ENCODE measurements around the gene SCRN1.
A peak's percentile ranks its signal among the peaks of the same experiment; 100 is the strongest.

The SCRN1 gene

GRCh38 chr7:30003098-30003497 is 13.5 kb upstream of the SCRN1 start:
- no peak for DNase-seq

GRCh38 chr7:30001998-30002397 is 12.4 kb upstream of the SCRN1 start:
- DNase-seq: no peak

DNA sequence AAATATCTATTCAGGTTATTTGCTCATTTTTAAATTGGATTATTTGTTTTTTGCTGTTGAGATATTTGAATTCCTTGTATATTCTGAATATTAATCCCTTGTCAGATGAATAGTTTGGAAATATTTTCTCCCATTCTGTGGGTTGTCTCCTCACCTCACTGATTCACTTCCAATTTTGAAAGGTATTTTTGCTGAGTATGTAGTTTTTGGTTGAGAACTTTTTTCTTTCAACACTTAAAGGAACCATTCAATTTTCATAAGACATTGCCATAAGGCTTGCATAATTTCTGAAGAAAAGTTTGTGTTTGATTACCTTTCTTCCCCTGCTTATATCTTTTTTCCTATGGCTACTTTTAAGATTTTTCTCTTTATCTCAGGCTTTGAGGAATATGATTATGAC is 8.9 kb upstream of the SCRN1 start:
- DNase-seq: no peak

GRCh38 chr7:29996321-29996720 is 6.7 kb upstream of the SCRN1 start:
- DNase-seq: no peak

- no peak for DNase-seq
These were observed 6.1 kb upstream of the SCRN1 start for GRCh38 chr7:29995652-29996051.

GRCh38 chr7:29993140-29993539 is 3.5 kb upstream of the SCRN1 start:
- no peak for DNase-seq

DNA sequence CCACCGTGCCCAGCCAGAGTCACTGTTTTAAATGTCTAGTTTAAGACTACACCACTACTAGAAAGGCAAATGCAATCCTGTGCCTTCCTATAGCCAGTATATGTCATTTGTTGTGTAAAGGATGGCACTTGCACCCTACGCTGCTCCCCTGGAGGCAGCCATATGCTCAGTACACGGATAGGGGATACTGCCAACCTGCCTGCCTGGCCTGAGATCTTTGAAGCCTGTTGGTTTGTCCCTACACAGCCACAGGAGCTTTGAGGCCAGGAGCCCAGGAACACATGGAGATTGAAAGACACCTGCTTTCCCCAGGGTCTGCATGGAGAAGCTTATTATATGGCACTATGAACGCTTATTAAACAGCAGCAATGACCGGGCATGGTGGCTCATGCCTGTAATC is 2.3 kb upstream of the SCRN1 start:
- no peak for DNase-seq

DNA sequence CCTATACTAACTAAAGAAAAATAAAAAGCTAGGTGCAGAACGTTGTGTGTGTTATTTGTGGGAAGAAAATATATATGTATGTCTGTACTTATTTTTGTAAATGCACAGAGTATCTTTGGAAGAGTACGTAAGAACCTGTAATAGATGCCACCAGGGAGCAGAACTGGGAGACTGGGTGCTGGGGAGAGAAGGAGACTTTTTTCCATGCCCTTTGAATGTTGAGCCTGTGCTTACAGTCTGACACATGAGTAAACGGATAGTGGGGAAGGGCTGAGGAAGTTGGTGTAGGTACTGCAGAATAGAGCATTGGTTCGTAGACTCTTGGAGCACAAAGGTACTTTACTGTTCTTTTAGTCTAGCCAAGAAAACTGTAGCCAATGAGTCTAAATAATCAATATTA is 1.3 kb upstream of the SCRN1 start:
- DNase-seq: no peak

DNA sequence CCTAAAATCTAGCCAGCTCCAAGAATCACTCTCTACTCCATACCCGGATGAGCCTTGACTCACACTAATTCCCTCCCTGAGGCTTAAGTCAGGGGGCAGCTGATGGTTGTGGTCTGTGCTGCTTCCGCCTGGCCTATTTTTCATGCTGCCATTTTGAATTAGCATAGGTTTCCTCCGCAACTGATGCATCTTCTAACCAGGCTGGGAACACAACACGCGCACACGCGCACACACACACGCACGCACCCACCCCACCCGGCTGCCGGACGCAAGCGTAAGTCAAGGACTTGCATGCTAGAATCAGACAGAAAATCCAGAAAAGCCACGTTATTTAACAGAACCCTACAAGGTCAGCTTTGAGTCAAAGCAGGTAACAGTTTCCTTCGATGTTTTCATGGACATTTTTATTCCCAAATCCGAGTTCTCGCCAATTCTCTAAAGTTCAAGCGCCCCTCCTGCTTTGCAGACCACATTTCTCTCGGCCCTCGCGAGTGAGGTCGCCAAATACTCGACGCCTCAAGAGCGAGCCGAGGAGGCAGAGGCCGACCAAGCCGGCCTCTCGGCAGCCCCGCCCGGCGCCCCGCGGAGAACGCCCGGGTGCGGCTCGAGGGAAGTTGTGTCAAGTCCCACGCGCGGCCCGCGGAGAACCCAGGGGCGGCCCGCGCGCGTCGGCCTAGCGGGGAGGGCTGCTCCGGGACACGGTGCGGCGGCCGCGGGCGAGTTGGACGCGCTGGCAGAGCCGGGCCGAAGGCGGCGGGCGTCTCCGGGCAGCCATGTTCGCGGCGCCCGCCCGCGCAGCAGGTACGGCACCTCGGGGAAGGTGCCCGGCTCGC is 961 bp downstream of the SCRN1 start:
- peak; percentile 68 to 80 for DNase-seq

DNA sequence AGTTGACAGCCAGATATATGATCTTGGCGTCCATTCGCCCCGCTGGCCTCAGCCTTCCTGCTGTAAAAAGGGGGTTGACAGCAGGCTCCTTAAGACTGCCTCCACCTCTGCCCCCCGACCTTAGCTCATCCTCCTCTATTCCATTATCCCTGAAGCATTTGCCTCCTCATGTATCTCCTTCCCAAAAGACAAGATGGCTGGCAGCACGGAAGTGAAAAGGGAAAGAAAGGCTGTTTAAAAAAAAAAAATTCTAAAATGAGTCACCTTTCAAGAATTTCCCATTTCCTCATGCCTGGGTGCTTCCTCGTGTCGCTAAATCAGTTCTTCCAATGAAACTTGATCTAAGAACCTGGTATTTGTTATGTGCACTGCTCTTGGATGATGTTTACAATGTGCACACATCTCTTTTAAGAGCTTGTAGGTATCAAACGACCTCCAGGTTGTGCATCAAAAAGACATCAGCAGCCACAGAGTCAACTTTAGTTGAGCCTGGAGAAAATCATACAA is 1.7 kb downstream of the SCRN1 start:
- DNase-seq: peak; percentile 76 to 93

GRCh38 chr7:29987083-29987482 is 2.5 kb downstream of the SCRN1 start:
- no peak for DNase-seq

DNA sequence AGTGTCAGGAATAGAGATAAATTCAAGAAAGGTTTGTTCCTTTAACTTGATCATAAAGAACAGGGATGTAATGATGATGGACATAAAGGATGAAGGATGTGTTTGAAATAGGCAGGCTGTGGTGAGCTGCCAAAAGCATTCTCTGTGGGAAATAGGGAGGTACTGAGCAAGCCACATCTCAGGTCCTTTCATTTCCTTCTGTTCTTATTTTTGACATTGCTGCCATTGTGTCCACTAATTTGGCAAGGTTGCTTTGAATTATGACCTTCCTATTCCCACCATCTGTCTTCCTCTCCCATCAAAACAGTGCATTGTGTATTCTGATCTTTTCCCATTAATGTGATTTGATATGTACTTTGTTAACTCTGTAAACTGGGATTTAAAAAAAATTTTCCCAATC is 9.4 kb downstream of the SCRN1 start:
- DNase-seq: no peak

DNA sequence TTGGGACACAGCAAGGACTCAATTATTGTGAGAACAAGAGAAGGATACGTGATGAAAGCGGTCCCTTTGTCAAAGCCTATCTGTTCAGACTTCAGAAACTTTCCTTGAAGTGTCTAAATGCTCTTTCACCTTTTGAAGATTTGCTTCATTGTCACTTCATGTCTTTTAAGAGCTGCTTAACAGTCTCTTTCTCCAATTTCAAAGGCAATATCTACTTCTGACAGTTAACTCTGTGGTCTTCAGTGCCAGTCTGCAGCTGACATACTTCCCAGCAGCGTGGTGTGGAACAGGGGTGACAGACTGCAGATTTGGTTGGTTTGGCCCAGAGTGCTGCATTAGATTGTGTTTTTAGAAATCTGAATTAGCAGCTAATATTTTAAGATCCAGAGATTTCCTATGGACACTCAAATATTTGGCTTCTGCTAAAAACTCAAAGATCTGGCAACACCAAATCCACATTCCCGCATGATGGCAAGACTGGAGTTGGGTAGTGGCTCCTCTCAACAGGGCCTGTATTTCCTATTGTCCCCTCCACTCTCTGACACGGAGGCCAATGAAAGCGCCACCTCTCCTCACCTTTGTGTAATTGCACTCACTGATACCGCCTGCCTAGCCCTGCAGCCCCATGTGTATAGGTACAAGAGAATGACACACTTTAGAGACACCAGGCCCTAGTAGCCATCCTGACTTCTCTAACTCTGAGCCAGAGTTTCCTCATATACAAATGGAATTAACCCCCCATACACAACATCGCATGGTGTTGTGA is 11.5 kb downstream of the SCRN1 start:
- DNase-seq: no peak

- DNase-seq: no peak
These were observed 12.8 kb downstream of the SCRN1 start for GRCh38 chr7:29976673-29977415.

- no peak for DNase-seq
These were observed 13.3 kb downstream of the SCRN1 start for GRCh38 chr7:29976266-29976665.

DNA sequence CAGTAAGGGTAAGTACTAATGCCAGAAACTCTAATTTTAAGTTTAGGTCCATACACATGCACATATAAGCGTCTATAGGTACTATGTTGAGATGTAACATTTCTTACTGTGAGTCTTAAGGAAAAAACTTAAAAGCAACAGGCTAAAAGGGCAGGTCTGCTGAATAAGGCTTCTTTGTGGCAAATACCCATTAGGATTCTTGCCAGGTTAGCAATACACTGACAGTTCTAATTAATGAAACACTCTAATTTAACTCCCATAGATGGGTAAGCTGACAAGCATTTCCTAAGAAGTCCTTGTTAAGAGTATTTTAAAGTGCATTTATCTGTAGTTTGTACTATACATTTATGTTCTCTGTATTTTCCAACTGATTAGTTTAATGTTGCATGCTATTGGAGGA is 14.0 kb downstream of the SCRN1 start:
- no peak for DNase-seq

DNA sequence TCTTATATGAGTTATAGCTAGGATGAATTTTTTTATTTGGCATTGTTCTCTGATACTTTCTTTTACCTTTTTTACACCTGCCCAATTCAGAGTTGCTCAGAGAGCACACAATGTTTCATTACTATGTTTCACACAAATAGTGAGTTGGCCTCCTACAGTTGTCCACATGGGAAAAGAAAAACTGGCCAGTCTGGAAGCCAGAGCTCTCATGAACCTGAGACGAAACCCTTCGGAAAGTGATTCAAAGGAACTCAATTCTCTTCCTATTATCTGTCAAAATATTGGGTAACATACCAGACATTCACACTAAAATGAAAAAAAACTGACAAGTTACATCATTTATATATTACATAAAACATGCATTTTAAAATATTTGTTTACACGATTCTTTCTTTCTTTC is 15.3 kb downstream of the SCRN1 start:
- no peak for DNase-seq

DNA sequence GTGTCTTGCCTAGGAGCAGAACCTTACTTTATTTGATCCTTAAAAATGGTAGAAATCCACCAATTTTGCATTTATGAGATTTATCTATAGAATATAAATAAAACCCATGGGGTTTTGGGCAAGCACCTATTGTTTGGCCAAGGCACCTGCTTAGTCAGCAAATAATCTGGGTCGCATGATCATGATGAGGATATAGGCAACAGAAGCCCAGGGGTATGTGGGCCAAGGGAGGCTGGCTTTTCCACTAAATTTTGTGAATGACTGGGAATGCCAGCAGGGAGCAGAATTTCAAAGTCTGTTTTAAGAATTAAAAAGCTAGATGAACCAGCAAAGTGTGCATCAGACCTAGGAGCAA is 17.3 kb downstream of the SCRN1 start:
- DNase-seq: no peak

GRCh38 chr7:29971566-29972314 is 17.9 kb downstream of the SCRN1 start:
- DNase-seq: no peak

GRCh38 chr7:29970158-29970557 is 19.4 kb downstream of the SCRN1 start:
- DNase-seq: peak in 1 of 2 experiments; percentile 42

DNA sequence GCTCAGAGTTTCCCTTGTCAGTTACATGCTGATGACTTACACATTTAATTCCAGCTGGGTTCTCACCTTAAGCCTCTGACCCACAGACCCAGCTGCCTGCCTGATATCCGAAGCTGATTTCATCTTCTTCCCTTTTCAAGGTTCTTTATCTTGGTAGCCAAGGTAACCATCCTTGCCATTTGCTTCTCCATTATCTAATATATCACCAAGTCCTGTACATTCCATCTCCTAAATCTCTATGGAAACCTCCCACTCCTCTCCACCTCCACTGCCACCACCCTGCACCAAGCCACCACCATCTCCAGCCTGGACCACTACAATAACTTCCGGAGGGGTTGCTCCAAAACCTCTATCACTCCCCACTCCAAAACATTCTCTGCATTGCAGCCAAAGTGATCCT is 19.9 kb downstream of the SCRN1 start:
- DNase-seq: no peak

GRCh38 chr7:29968683-29969395 is 20.8 kb downstream of the SCRN1 start:
- DNase-seq: peak; percentile 26 to 61
